Astrocyte (in vitro differentiated cells and primary cell): ENCODE results near the gene SNCA. TPM values are rescaled to one million over a fixed set of nuclear protein-coding genes. Genes with fewer than 3 reads are reported as not detected.

Experiments
- DNase-seq: peaks from one replicate; pipeline ENCODE4 v3.0.0-alpha.2; 2010; ENCODE audit warnings: low read depth
- FAIRE-seq: peaks from 2 replicates; lab custom pipeline; 2011; peaks lifted over from hg19 to GRCh38; lab: Jason Lieb, UNC
- H2AFZ ChIP-seq: 2 replicates; pipeline ENCODE4 v1.6.0; 2012; ENCODE audit warnings: low read depth, low read length, inconsistent platforms
- H3K27ac ChIP-seq: 2 replicates; pipeline ENCODE4 v1.5.1; 2011; ENCODE audit warnings: low read depth, low read length, inconsistent platforms
- H3K27me3 ChIP-seq: 2 replicates; pipeline ENCODE4 v1.6.0; 2011; ENCODE audit warnings: low read length, inconsistent platforms; ENCODE audit not compliant: insufficient read depth
- H3K36me3 ChIP-seq: 2 replicates; pipeline ENCODE4 v1.5.1; 2011; ENCODE audit warnings: low read length, inconsistent platforms; ENCODE audit not compliant: insufficient read depth
- H3K4me1 ChIP-seq: 2 replicates; pipeline ENCODE4 v1.5.1; 2011; ENCODE audit warnings: low read length, inconsistent platforms; ENCODE audit not compliant: insufficient read depth
- H3K4me2 ChIP-seq: 2 replicates; pipeline ENCODE4 v1.6.0; 2012; ENCODE audit warnings: low read length, inconsistent platforms
- H3K4me3 ChIP-seq: 2 replicates; pipeline ENCODE4 v1.5.1; 2011; ENCODE audit warnings: low read depth, mild to moderate bottlenecking, low read length, inconsistent platforms; ENCODE audit not compliant: insufficient read depth
- H3K79me2 ChIP-seq: 2 replicates; pipeline ENCODE4 v1.6.0; 2012; ENCODE audit warnings: mild to moderate bottlenecking, low read length, inconsistent platforms; ENCODE audit not compliant: insufficient read depth
- H3K9ac ChIP-seq: 2 replicates; pipeline ENCODE4 v1.6.0; 2012; ENCODE audit warnings: mild to moderate bottlenecking, low read length, inconsistent platforms
- H3K9me3 ChIP-seq: 2 replicates; pipeline ENCODE4 v1.5.1; 2012; ENCODE audit warnings: low read depth, mild to moderate bottlenecking, low read length, inconsistent platforms; ENCODE audit not compliant: insufficient read depth
- H4K20me1 ChIP-seq: 2 replicates; pipeline ENCODE4 v1.6.0; 2012; ENCODE audit warnings: low read length, inconsistent platforms; ENCODE audit not compliant: insufficient read depth
- H3K27ac Mint-ChIP-seq: one replicate; pipeline ENCODE4 v1.8.0; 2021; ENCODE audit warnings: mild to moderate bottlenecking, mixed read lengths; ENCODE audit not compliant: unreplicated experiment
- H3K27me3 Mint-ChIP-seq: one replicate; pipeline ENCODE4 v1.8.0; 2021; ENCODE audit warnings: low read depth, mixed read lengths; ENCODE audit not compliant: unreplicated experiment
- H3K36me3 Mint-ChIP-seq: one replicate; pipeline ENCODE4 v1.8.0; 2021; ENCODE audit warnings: low read depth, mixed read lengths; ENCODE audit not compliant: unreplicated experiment
- H3K4me1 Mint-ChIP-seq: one replicate; pipeline ENCODE4 v1.8.0; 2021; ENCODE audit warnings: low read depth, mixed read lengths; ENCODE audit not compliant: unreplicated experiment
- H3K4me3 Mint-ChIP-seq: one replicate; pipeline ENCODE4 v1.8.0; 2021; ENCODE audit warnings: mild to moderate bottlenecking, moderate library complexity, mixed read lengths; ENCODE audit not compliant: unreplicated experiment
- H3K9me3 Mint-ChIP-seq: one replicate; pipeline ENCODE4 v1.8.0; 2021; ENCODE audit warnings: mild to moderate bottlenecking, mixed read lengths; ENCODE audit not compliant: unreplicated experiment
- CTCF ChIP-seq: IDR thresholded peaks from 2 replicates; pipeline ENCODE4 v1.5.1; 2011; ENCODE audit warnings: low read depth, mild to moderate bottlenecking, inconsistent platforms, low read length, moderate library complexity; ENCODE audit not compliant: insufficient read depth
- EZH2 ChIP-seq: IDR thresholded peaks from 2 replicates; pipeline ENCODE4 v1.6.1; 2012; ENCODE audit warnings: mild to moderate bottlenecking, low read length, inconsistent platforms; ENCODE audit not compliant: insufficient read depth
- total RNA-seq: library from RNA; stranded (reverse); gene quantifications from 2 replicates; pipeline ENCODE4 v1.2.1, GENCODE V29; 2021

The SNCA gene
- total RNA-seq, 1 donor from 2014 or later: 27.3 TPM

GRCh38 chr4:89836031-89836745 is 773 bp downstream of the SNCA start:
- Histone ChIP-seq H4K20me1 (no peaks in the 10 kb centered on the region), H3K27me3 (peaks cover 20% of the 10 kb centered on the region), H3K9me3 (no peaks in the 10 kb centered on the region), H3K36me3 (no peaks in the 10 kb centered on the region), H3K4me2 (peak overlapping the region; percentile 97), H3K4me1 (peaks cover 15% of the 10 kb centered on the region), H2AFZ (peak overlapping the region; percentile 95), H3K4me3 (peak overlapping the region; percentile 67), H3K27ac (no peak overlapping the region), H3K9ac (peak overlapping the region; percentile 44), H3K79me2 (no peaks in the 10 kb centered on the region)
- TF ChIP-seq EZH2 (peak; percentile 58), CTCF (no peak)
- Mint-ChIP-seq H3K4me3 (peak overlapping the region; percentile 94), H3K27ac (no peak overlapping the region), H3K4me1 (peaks cover 4% of the 10 kb centered on the region), H3K9me3 (no peaks in the 10 kb centered on the region), H3K36me3 (peaks cover 2% of the 10 kb centered on the region), H3K27me3 (no peaks in the 10 kb centered on the region)
- DNase-seq: no peak
- no peak for FAIRE-seq

- Mint-ChIP-seq H3K27ac (no peak overlapping the region), H3K4me1 (peaks cover 4% of the 10 kb centered on the region), H3K36me3 (peaks cover 2% of the 10 kb centered on the region), H3K9me3 (no peaks in the 10 kb centered on the region), H3K4me3 (peak overlapping the region; percentile 94), H3K27me3 (no peaks in the 10 kb centered on the region)
- Histone ChIP-seq H3K4me2 (no peak overlapping the region), H3K4me1 (peaks cover 15% of the 10 kb centered on the region), H2AFZ (no peak overlapping the region), H4K20me1 (no peaks in the 10 kb centered on the region), H3K79me2 (no peaks in the 10 kb centered on the region), H3K4me3 (no peak overlapping the region), H3K27me3 (peaks cover 18% of the 10 kb centered on the region), H3K9ac (no peak overlapping the region), H3K9me3 (no peaks in the 10 kb centered on the region), H3K36me3 (no peaks in the 10 kb centered on the region), H3K27ac (no peak overlapping the region)
- FAIRE-seq (no peak), DNase-seq (no peak)
- TF ChIP-seq CTCF (no peak), EZH2 (no peak)
Observed at GRCh38 chr4:89835413-89835812, 1.5 kb downstream of the SNCA start.

- Mint-ChIP-seq H3K27ac (no peak overlapping the region), H3K4me1 (peaks cover 7% of the 10 kb centered on the region), H3K27me3 (no peaks in the 10 kb centered on the region), H3K9me3 (no peaks in the 10 kb centered on the region), H3K36me3 (peaks cover 2% of the 10 kb centered on the region), H3K4me3 (no peak overlapping the region)
- Histone ChIP-seq H3K4me3 (no peak overlapping the region), H3K79me2 (no peaks in the 10 kb centered on the region), H4K20me1 (no peaks in the 10 kb centered on the region), H3K27ac (no peak overlapping the region), H3K9me3 (no peaks in the 10 kb centered on the region), H2AFZ (no peak overlapping the region), H3K4me1 (peaks cover 15% of the 10 kb centered on the region), H3K27me3 (peaks cover 16% of the 10 kb centered on the region), H3K36me3 (no peaks in the 10 kb centered on the region), H3K9ac (no peak overlapping the region), H3K4me2 (no peak overlapping the region)
- FAIRE-seq (no peak), DNase-seq (no peak)
- no peak for TF ChIP-seq CTCF
- TF ChIP-seq EZH2: no peak
Observed at GRCh38 chr4:89834486-89835209, 2.3 kb downstream of the SNCA start.
